GM21515 (cell line): Measurements from ENCODE around the gene TSLP.

Source experiments
- ATAC-seq: cut with Tn5 transposase; IDR thresholded peaks from one replicate; pipeline ENCODE4 v1.9.1; 2021; ENCODE audit not compliant: unreplicated experiment

The TSLP gene

DNA sequence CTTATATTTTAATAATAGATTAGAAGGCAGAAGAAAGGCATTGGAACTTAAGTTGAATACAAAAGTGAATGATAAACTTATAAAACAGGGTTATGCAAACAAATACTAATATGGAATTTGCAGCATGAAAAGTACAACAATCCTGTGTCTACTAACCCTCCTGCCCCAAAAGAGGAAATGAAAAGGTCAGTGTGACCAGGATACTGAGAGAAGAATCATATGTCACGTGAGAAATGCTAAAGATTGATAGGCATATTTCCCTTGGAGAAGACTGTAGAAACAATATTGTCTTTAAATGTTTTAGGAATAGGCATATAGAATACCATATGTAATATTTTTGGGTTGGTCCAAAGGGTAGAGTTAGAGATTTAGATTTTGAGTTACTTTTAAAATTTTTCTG lies 24.5 kb downstream of the TSLP start:
- ATAC-seq, result no peak

DNA sequence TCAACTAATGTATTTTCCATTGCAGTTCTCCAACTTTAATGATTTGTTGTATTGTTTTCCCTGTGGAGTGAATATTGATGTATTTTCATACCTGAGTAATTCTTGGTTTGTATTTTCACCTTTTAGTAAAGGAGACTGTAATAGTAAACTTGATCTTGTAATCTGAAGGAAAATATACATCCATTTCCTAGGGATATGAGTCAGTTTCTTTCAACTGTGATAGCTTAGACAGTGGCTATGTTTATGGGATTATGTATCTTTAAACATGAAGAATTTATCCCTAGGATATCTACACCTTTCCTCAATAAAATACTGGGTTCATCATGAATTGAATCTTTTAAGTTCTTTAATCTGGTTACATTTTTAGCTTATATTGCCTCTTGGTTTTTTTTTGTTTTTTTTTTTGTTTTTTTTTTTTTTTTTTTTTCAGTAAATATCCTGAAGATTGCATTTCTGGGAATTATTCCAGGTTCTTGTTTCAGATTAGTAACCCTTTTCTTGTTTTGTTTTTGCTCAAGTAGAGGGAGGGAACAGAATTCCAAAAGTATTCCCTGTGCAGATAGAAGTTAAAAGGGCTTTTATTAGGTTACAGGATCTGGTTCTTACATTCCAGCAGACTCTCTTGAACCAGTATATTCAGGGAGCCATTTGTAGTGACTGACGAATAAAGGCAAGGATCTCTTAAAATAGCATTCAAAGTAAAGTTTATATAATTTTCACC lies 27.7 kb downstream of the TSLP start:
- ATAC-seq, result no peak

DNA sequence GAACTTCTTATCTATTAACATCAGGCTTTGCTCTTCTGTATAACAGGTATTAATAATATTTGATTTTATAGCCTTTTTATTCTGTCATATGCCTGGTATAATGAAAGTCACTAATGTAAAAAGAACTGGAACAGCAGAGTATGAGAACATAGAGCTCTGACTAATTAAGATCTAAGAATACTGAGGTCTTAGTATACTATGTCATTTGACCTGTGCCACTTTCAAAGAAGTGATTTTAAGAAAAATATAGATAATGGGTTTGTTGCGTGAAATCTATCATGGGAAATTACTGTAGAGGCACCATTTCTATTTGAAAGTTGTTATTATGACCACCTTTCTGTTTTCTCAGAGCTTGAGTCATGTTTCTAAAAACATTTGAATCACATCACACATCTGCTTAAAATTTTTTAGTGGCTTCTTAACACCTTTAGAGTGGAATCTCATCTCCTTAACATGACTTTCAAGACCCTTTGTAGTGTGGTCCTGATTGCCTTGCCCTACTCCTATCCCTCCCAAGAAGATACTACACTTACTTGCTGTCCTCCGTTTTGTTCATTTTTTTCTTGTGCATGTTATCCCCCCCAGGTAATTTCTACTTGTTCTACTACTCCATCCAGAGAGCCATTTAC lies 34.9 kb downstream of the TSLP start:
- no peak for ATAC-seq

DNA sequence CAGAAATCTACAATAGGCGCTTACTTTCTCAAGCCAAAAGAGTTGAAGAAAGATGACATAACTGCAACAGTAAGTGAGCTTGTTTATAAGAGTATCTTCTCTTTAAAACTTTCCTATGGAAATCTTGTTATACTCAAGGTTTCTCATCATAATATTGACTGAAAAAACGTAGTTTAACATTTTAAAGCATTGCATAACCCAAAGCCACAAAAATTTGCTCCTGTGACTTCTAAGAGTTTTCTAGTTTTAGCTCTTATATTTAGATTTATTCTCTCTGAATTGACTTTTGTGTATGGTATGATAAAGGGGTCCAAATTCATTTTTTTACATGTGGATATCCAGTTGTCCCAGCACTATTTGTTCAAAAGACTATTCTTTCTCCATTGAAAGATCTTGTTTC lies 35.9 kb downstream of the TSLP start:
- no peak for ATAC-seq

DNA sequence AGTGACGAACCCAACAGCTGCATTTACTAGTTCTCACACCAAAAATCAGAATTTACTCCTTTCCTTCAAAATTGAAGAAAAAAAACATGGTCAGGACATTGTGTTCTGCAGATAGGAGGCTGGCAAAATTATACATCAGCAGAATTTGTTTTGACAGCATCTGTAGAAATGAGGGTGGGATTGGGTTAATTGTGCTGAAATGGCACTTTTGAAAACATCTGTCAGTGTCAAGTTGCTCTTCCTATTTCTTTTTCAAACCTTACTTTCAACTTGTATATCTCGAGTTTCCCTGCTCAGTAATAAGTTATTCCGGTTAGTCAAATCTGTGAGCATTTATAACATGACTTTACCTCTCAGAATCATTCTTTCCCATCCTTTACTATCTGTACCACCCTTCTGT lies 40.4 kb downstream of the TSLP start:
- ATAC-seq, result no peak

DNA sequence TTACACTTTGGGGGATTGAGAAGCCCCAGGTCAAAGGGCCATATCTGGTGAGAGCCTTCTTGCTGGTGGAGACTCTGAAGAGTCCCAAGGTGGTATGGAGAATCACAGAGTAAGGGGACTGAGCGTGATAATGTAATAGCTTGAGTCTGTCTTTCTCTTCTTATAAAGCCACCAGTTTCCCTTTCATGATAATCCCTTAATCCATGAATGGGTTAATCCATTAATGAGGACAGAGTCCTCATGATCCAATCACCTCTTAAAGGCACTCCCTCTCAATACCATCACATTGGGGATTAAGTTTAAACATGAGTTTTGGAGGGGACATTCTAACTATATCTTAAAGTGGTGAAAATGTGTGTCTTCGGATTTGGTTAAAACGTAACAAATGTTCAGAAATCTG lies 42.2 kb downstream of the TSLP start:
- no peak for ATAC-seq

DNA sequence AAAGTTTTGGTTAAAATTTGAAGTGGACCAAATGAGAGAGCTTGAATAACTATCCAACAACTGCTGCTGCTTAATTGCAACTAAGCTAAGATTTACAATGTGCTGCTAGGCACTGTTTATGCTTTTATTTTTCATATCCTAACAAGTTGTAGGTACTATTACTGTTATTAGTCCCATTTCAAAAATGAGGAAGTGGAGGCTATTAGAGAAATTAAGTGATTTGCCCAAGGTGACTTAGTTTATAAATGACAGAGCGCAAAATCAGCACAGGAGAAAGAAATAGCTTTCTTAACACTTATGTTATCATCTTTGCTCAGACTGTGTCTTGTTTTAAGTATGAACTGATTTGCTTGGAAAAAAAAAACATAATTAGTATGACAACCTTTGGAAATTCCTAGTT lies 43.7 kb downstream of the TSLP start:
- no peak for ATAC-seq

DNA sequence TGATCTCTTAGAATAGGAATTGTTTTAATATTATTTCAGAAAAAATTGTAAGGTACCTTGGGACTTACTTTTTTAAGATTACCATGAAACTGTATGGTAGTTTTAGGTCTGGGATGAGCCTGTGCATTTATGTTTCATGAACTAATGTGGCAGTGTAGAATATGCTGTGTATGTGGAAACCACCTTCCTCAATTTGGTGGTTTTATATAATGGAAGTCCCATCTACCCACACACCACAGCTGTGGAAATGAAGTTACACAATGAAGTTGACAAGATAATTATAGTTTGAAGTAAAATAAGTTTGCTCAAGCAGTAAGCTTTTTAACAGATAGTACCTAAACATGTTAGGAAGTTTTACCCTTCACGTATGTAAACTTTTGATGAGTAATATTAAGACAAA lies 45.0 kb downstream of the TSLP start:
- no peak for ATAC-seq

DNA sequence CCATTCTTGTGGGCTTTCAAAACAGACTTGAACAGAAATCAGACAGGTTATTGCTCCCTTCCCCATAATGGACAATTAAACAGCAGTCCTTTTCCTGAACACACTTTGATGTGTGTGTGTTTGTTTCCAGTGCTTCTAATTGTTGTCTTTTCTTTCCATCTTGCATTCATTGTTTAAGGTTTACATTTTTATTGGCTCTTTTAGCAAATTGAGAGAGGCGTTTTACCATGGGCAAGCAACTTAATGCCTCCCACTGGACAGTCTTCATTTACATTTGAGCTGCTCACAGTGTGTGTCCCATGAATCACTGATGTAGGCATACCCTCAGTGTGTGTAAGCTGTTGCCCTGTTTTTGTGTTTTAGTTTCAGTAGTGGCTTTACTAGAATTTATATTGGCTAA lies 45.6 kb downstream of the TSLP start:
- no peak for ATAC-seq

DNA sequence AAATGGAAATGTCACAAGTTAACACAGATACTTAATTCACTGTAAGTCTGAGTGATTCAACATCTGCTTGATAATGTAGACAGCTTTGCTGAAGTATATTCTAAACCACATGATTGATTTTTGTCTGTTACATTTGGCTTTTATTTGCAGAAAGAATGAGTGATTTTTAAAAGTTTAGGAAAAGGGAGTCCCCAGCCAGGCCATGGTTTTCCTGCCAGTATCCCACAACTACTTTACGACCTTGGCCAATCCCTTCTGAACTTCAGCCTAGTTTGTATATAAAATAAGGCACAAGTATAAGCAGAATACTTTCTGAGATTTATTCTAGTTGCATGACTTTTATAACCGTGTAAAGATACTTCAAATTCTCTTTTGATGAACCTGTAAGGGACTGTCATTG lies 47.7 kb downstream of the TSLP start:
- ATAC-seq, result no peak

DNA sequence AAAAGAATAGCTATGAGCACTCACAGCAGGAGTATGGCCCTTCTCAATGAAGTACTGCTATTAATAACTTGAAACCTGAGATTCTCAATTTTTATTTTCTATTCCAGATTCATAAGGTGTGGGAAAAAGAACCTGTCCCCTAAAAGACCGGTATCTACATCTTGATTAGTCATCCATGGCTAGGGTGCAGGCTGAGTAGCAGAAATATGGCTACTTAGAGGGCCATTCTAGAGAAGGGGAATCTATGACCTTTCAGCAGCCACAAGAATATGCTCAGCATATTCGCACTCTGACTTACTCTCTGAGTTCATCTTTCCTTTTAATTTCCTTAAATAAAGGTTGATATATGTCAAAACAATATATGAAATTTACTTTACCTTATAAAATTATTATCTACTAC lies 48.3 kb downstream of the TSLP start:
- no peak for ATAC-seq

DNA sequence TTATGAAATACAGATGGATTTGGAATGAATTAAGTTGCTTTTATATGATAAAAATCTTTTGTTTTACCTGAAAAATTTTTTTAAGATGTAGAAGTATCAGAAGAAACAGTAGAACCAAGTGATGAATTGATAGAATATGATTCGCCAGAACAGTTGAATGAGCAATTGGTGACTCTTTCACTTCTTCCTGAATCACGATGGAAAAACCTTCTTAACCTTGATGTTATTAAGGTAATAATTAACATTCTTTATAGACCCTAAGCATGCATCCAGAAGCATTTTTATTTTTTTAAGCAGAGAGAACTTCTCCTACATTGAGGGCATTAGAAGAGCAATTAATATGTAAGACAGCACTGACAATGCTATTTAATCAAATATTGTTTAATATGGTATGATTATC lies 49.4 kb downstream of the TSLP start:
- no peak for ATAC-seq

DNA sequence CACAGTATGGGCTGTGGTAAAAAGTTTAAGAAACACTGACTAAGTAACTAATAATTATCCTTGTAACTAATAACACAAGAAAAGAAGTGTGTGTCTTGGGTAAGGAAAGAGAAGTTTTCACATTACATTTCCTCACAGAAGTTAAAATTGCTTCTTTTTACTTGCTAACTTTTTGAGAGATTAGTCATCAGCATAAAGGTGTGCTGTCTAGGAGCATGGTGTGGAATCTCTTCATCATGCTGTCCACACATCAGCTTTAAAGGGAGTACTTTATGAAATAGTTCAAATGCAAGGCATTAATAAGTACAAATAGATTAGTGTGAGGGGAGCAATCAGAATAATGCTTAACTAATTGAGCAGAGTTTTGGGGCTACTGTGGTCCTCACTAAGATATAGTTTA lies 50.4 kb downstream of the TSLP start:
- no peak for ATAC-seq

DNA sequence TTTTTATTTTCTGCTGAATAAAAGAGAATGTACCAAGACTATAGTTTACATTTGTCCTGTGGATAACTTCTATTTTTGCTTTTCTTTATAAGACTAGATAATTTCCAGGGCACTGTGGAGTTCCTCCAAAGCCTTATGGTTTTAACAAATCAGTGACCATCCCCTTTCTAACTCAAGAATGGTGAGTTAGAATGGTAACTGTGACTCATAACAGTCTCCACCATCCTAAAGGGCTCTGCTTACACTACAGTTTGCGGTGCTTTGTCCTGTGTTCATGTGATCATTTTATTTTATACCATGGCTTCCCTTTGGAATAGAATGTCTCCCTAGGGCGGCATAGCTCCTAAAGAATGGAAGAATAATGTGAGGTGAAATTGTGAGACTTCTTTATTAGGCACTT lies 50.9 kb downstream of the TSLP start:
- no peak for ATAC-seq

DNA sequence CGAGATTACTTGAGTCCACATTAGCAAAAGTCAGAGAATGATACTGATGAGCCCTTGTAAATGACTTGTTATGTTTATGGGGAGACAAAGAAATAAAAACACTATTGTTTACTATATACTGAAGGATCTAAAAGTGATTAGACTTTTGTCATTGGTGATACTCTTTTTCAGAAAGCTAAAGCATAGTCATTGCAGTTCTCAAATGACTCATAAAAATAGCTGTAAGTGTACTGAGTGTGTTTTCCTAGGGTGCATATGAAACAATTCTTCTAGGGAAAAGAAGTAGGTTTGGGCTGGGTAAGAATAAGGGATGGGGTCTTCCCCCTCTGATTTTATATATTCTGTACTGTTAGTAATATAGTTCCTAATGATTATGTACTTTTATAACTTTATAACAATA lies 53.3 kb downstream of the TSLP start:
- ATAC-seq, result no peak

DNA sequence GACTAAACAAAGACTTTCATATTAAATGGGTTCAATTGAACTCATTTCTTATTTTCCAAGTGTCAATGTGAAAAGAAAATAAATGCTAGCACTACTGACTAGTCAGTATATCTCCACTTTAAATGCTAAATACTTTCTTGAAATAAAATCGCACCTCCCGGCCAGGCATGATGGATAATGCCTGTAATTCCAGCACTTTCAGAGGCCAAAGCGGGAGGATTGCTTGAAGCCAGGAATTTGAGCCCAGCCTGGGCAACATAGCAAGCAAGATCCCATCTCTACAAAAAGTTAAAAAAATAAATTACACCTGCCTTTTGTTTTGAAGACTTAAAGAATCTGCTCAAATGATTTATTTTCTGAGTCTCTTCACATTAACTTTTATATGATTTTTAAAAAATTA lies 55.4 kb downstream of the TSLP start:
- ATAC-seq, result no peak
